GM18505 (cell line): Measurements from ENCODE around the gene EGR4.
A peak's percentile ranks its signal among the peaks of the same experiment; 100 is the strongest.

Experiments used
- ATAC-seq: cut with Tn5 transposase; IDR thresholded peaks from one replicate; pipeline ENCODE4 v1.9.1; 2021; ENCODE audit not compliant: unreplicated experiment
- POLR2A ChIP-seq: IDR thresholded peaks from 4 replicates; pipeline ENCODE4 v1.6.1; 2011; ENCODE audit warnings: borderline replicate concordance; ENCODE audit not compliant: insufficient read depth, insufficient read length; ENCODE audit errors: extremely low read depth

EGR4 gene

GRCh38 chr2:73293534-73294171 lies at the start of gene EGR4:
TSS of gene EGR4 (minus strand) at chr2:73293548. CDS start at chr2:73293317, 231 bp downstream.
- ATAC-seq = peak; percentile 89
- no peak for TF ChIP-seq POLR2A

GRCh38 chr2:73341039-73341438 lies 47.7 kb upstream of the EGR4 start:
- ATAC-seq = no peak
- no peak for TF ChIP-seq POLR2A

- no peak for ATAC-seq
- no peak for TF ChIP-seq POLR2A
Observed at GRCh38 chr2:73339201-73339600, 45.9 kb upstream of the EGR4 start.

GRCh38 chr2:73337828-73338227 lies 44.5 kb upstream of the EGR4 start:
- TF ChIP-seq POLR2A = no peak
- no peak for ATAC-seq

- TF ChIP-seq POLR2A = no peak
- ATAC-seq = no peak
Observed at GRCh38 chr2:73334620-73335019, 41.3 kb upstream of the EGR4 start.

- TF ChIP-seq POLR2A = no peak
- no peak for ATAC-seq
Observed at GRCh38 chr2:73334045-73334444, 40.7 kb upstream of the EGR4 start.

- TF ChIP-seq POLR2A = no peak
- no peak for ATAC-seq
Observed at GRCh38 chr2:73333564-73333963, 40.2 kb upstream of the EGR4 start.

GRCh38 chr2:73324126-73324725 lies 30.9 kb upstream of the EGR4 start:
- ATAC-seq = no peak
- TF ChIP-seq POLR2A = no peak

GRCh38 chr2:73323551-73323950 lies 30.2 kb upstream of the EGR4 start:
- no peak for ATAC-seq
- TF ChIP-seq POLR2A = no peak

GRCh38 chr2:73314441-73314840 lies 21.1 kb upstream of the EGR4 start:
- ATAC-seq = no peak
- TF ChIP-seq POLR2A = no peak

- TF ChIP-seq POLR2A = no peak
- no peak for ATAC-seq
Observed at GRCh38 chr2:73307720-73308119, 14.4 kb upstream of the EGR4 start.

GRCh38 chr2:73301636-73302035 lies 8.3 kb upstream of the EGR4 start:
- TF ChIP-seq POLR2A = no peak
- ATAC-seq = no peak

GRCh38 chr2:73300926-73301325 lies 7.6 kb upstream of the EGR4 start:
- no peak for TF ChIP-seq POLR2A
- no peak for ATAC-seq

GRCh38 chr2:73297586-73297985 lies 4.2 kb upstream of the EGR4 start:
- TF ChIP-seq POLR2A = no peak
- ATAC-seq = no peak
